Fibroblast of mammary gland (primary cell): Measurements from ENCODE around the gene OSBPL7.

Experiments
- DNase-seq: peaks from one replicate; pipeline ENCODE4 v3.0.0-alpha.2; 2010; ENCODE audit warnings: low read depth
- H3K4me3 ChIP-seq: 2 replicates; pipeline ENCODE4 v1.5.1; 2011; ENCODE audit warnings: low read depth, mild to moderate bottlenecking, low read length, moderate library complexity; ENCODE audit not compliant: control insufficient read depth
- CTCF ChIP-seq: conservative IDR thresholded peaks from 2 replicates; pipeline ENCODE4 v1.5.1; 2011; ENCODE audit warnings: low read depth, low read length, inconsistent platforms; ENCODE audit not compliant: control insufficient read depth, insufficient read depth

Gene OSBPL7

GRCh38 chr17:47801176-47801765, 20.3 kb downstream of the OSBPL7 start:
- no peak for DNase-seq
- no peak overlapping the region for H3K4me3 ChIP-seq
- no peak for TF ChIP-seq CTCF

GRCh38 chr17:47800686-47801085, 20.9 kb downstream of the OSBPL7 start:
- no peak for TF ChIP-seq CTCF
- DNase-seq = no peak

GRCh38 chr17:47797797-47798196, 23.8 kb downstream of the OSBPL7 start:
- no peak for TF ChIP-seq CTCF
- no peak overlapping the region for H3K4me3 ChIP-seq
- DNase-seq = no peak

More at GRCh38 chr17:47800686-47801085, 20.9 kb downstream of the OSBPL7 start:
- H3K4me3 ChIP-seq = no peak overlapping the region

- no peak for DNase-seq
- no peak for TF ChIP-seq CTCF
- no peak overlapping the region for H3K4me3 ChIP-seq
Observed at GRCh38 chr17:47792979-47793378, 28.6 kb downstream of the OSBPL7 start.

GRCh38 chr17:47792457-47792856, 29.1 kb downstream of the OSBPL7 start:
- no peak overlapping the region for H3K4me3 ChIP-seq
- no peak for TF ChIP-seq CTCF
- DNase-seq = no peak

GRCh38 chr17:47791025-47791424, 30.6 kb downstream of the OSBPL7 start:
- TF ChIP-seq CTCF = no peak
- DNase-seq = no peak

More at GRCh38 chr17:47791025-47791424, 30.6 kb downstream of the OSBPL7 start:
- no peak overlapping the region for H3K4me3 ChIP-seq
